Retina (tissue), 1 donor: Measurements from ENCODE around the gene LOXL3.

Experiments used
- DNase-seq: peaks from one replicate; pipeline ENCODE4 v3.0.0-alpha.2; 2016

LOXL3 gene

DNA sequence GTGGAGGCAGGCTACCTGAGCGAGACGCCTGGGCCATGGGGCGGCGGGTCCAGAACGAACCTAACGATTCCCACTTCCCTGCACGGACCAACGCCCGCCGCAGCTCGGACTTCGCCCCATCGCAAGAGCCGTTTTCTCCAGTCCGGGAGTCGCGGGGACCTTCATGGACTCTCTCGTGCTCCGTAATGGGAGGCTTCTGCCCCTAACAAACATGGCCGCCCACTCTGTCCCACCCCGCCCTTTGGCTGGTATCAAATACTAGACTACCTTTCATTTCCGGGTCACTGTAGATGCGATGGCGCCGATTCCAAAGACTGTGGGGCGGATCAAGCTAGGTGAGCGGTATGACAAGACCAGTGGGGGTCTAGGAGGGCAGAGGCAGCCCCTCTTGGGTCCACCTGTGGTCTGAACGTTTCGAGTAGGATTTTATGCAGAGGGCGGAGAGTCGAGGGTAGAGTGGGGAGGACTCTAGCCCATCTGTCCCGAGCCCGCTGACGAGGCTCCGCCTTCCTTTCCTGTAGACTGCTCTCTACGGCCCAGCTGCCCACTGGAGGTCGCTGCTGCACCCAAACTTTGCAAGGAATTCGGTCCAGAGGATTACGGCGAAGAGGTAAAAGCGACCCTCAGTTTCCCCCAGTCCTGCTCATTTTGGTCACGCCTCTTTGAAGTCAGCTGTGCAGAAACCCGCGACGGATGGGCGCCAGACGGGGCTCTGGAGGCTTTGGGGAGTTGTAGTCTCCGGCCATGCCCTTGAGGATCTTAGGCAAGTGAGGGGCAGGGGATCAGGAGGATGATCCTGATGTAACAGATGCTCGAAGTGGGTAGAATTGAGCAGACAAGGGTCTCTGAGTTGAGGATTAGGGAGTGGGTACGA lies 70.7 kb downstream of the LOXL3 start, which contains the start of the genes CCDC142 and TTC31:
Gene CCDC142 (minus strand): TSS at position 198 of the 874 bp plus-strand sequence. CDS start 161 bp downstream, at position 37.
Gene TTC31 (plus strand): TSS at position 281 of the 874 bp plus-strand sequence. CDS start 15 bp downstream, at position 296.
- DNase-seq = peak; percentile 99
